ENCODE measurements around the gene LPIN2.

GRCh38 chr18:3051718-3052410, 38.9 kb upstream of the LPIN2 start:
- TF ChIP-seq POLR2A (IDR thresholded peaks at IDR 0.05; ENCODE audit: low read depth, low read length) = no peak
- TF ChIP-seq, protein P1, sequence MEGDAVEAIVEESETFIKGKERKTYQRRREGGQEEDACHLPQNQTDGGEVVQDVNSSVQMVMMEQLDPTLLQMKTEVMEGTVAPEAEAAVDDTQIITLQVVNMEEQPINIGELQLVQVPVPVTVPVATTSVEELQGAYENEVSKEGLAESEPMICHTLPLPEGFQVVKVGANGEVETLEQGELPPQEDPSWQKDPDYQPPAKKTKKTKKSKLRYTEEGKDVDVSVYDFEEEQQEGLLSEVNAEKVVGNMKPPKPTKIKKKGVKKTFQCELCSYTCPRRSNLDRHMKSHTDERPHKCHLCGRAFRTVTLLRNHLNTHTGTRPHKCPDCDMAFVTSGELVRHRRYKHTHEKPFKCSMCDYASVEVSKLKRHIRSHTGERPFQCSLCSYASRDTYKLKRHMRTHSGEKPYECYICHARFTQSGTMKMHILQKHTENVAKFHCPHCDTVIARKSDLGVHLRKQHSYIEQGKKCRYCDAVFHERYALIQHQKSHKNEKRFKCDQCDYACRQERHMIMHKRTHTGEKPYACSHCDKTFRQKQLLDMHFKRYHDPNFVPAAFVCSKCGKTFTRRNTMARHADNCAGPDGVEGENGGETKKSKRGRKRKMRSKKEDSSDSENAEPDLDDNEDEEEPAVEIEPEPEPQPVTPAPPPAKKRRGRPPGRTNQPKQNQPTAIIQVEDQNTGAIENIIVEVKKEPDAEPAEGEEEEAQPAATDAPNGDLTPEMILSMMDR (conservative IDR thresholded peaks at IDR 0.05; ENCODE audit: low read depth, low read length) = no peak
- TF ChIP-seq, protein P2, sequence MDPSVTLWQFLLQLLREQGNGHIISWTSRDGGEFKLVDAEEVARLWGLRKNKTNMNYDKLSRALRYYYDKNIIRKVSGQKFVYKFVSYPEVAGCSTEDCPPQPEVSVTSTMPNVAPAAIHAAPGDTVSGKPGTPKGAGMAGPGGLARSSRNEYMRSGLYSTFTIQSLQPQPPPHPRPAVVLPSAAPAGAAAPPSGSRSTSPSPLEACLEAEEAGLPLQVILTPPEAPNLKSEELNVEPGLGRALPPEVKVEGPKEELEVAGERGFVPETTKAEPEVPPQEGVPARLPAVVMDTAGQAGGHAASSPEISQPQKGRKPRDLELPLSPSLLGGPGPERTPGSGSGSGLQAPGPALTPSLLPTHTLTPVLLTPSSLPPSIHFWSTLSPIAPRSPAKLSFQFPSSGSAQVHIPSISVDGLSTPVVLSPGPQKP (IDR thresholded peaks at IDR 0.05; ENCODE audit: borderline replicate concordance, low read depth, low read length) = no peak

Measured in IMR-90 (cell line).